Sigmoid colon (tissue), 7 donors: ENCODE results near the gene ADGRV1. TPM values are rescaled to one million over a fixed set of nuclear protein-coding genes. Genes with fewer than 3 reads are reported as not detected.

ENCODE experiments used
- DNase-seq: peaks from one replicate; pipeline ENCODE4 v3.0.0-alpha.2; 2019
- H3K27ac ChIP-seq, 4 donors: fragments of 200-600 bp; sonication (generic); one replicate each; pipeline ENCODE4 v1.5.1; 2016 to 2019; ENCODE audit warnings: mild to moderate bottlenecking in 1 of 4
- H3K27me3 ChIP-seq, 3 donors: fragments of 200-600 bp; sonication (generic); one replicate each; pipeline ENCODE4 v1.5.1; 2019; ENCODE audit warnings: mild to moderate bottlenecking in 1 of 3
- H3K36me3 ChIP-seq, 4 donors: fragments of 200-600 bp; sonication (generic); one replicate each; pipeline ENCODE4 v1.5.1; 2016 to 2019
- H3K4me1 ChIP-seq, 4 donors: fragments of 200-600 bp; sonication (generic); one replicate each; pipeline ENCODE4 v1.5.1; 2017 to 2019
- H3K4me3 ChIP-seq, 4 donors: fragments of 200-600 bp; sonication (generic); one replicate each; pipeline ENCODE4 v1.5.1; 2017 to 2019; ENCODE audit warnings: mild to moderate bottlenecking in 2 of 4, moderate library complexity in 1 of 4
- H3K9me3 ChIP-seq, 4 donors: fragments of 200-600 bp in 3 of 4; sonication (generic) in 3 of 4; one replicate each; pipeline versions ENCODE4 v1.5.1 to v1.6.1; 2013 to 2019
- EP300 ChIP-seq, 4 donors: sonication (generic); formaldehyde crosslinking; IDR thresholded peaks; one replicate each; pipeline ENCODE4 v1.6.1; 2017; ENCODE audit warnings: antibody characterized with exemption in 4 of 4
- POLR2A ChIP-seq, 2 donors: fragments of 450-650 bp; IDR thresholded peaks; one replicate each; pipeline ENCODE4 v1.6.1; 2016; ENCODE audit warnings: antibody characterized with exemption in 2 of 2, mild to moderate bottlenecking in 2 of 2, moderate library complexity in 2 of 2
- POLR2AphosphoS5 ChIP-seq, 4 donors: sonication (generic); formaldehyde crosslinking; IDR thresholded peaks; one replicate each; pipeline ENCODE4 v1.6.1; 2017; ENCODE audit warnings: antibody characterized with exemption in 4 of 4
- WGBS, 2 donors: extraction: QIAGEN DNeasy Blood & Tissue Kit; methylation state at CpG; one replicate each; pipeline ENCODE4 v1.1.7; 2013; 5-methylcytosine and 5-hydroxymethylcytosine counted together
- intact Hi-C: fragments of 100-400 bp; cut with DNase I; formaldehyde crosslinking; loops from one replicate; pipeline ENCODE4 v1.15.1; 2023
- polyA plus RNA-seq, 3 donors: library from polyadenylated mRNA; stranded (reverse); fragments of 200-250 nt; gene quantifications; one replicate each; pipeline ENCODE4 v1.2.3, GENCODE V29; 2013
- total RNA-seq, 4 donors: library from RNA; depleted of rRNA; stranded (reverse); fragments of >200 nt; gene quantifications; one replicate each; pipeline ENCODE4 v1.1.0, GENCODE V29; 2016
- TF ChIP-seq, protein P1 (sequence below), 4 experiments: fragments of 450-650 bp in 3 of 4; fragments of 200-600 bp in 1 of 4; IDR thresholded peaks; one replicate each; pipeline ENCODE4 v1.5.1; 2016 to 2019; ENCODE audit warnings: antibody characterized with exemption in 4 of 4, mild to moderate bottlenecking in 3 of 4, moderate library complexity in 2 of 4
- donor health status: healthy with polysubstance abuse.
- donor health status: Bipolar disorder and iron deficiency.
- donor health status: healthy.

Gene ADGRV1
- total and polyA plus RNA-seq, 7 donors, result 0.54 to 2.1 (median 0.74) TPM; not detected in 1

DNA sequence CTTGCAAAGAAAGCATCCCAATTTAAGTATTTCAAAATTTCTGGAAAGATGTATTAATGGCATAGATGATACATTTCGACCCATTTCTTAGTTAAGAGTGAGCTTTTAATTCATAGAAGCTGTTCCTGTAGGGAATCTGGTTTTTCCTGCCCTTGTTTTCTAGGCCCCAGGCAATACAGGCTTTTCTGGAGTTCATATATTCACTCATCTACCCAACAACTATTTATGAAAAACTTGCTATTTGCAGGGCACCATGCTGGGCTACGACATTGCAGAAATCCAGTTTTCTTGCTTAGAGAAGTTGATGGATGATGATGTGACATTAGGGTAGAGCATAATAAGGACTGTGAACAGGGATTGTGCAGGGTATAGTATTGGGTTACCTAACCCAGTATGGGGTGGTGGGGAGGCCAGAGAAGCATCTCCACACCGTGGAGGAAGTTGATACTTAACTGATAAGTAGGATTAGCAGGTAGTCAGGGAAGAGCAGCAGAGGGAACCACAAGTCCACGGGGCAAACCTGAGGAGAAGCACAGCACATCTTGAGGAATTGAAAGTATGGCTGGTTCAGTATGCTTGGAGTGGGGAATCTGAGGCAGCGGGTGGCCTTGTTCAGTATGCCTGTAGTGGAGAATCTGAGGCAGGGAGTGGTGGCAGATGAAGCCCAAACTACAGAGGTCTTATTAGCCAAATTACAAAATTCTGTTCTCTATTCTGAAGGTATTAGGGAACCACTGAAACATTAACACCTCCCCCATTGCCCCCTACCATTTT lies 577.1 kb downstream of the ADGRV1 start:
- no peak for TF ChIP-seq POLR2A (IDR thresholded peaks at IDR 0.05)
- TF ChIP-seq, protein P1, sequence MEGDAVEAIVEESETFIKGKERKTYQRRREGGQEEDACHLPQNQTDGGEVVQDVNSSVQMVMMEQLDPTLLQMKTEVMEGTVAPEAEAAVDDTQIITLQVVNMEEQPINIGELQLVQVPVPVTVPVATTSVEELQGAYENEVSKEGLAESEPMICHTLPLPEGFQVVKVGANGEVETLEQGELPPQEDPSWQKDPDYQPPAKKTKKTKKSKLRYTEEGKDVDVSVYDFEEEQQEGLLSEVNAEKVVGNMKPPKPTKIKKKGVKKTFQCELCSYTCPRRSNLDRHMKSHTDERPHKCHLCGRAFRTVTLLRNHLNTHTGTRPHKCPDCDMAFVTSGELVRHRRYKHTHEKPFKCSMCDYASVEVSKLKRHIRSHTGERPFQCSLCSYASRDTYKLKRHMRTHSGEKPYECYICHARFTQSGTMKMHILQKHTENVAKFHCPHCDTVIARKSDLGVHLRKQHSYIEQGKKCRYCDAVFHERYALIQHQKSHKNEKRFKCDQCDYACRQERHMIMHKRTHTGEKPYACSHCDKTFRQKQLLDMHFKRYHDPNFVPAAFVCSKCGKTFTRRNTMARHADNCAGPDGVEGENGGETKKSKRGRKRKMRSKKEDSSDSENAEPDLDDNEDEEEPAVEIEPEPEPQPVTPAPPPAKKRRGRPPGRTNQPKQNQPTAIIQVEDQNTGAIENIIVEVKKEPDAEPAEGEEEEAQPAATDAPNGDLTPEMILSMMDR (IDR thresholded peaks at IDR 0.05), result no peak
- no peak for TF ChIP-seq EP300 (IDR thresholded peaks at IDR 0.05)
- TF ChIP-seq POLR2AphosphoS5 (IDR thresholded peaks at IDR 0.05), result no peak
- H3K36me3 ChIP-seq, result no peaks in the 10 kb centered on the region
- intact Hi-C loops, result no loop called here
- H3K9me3 ChIP-seq, result no peaks in the 10 kb centered on the region
- no peaks in the 10 kb centered on the region for H3K4me1 ChIP-seq
- H3K4me3 ChIP-seq, result no peak overlapping the region
- H3K27me3 ChIP-seq, result no peaks in the 10 kb centered on the region
- H3K27ac ChIP-seq, result no peak overlapping the region
- no peak for DNase-seq
- 86 to 92% methylated on average over 5 of the region's 5 CpGs for WGBS, 2 donors

DNA sequence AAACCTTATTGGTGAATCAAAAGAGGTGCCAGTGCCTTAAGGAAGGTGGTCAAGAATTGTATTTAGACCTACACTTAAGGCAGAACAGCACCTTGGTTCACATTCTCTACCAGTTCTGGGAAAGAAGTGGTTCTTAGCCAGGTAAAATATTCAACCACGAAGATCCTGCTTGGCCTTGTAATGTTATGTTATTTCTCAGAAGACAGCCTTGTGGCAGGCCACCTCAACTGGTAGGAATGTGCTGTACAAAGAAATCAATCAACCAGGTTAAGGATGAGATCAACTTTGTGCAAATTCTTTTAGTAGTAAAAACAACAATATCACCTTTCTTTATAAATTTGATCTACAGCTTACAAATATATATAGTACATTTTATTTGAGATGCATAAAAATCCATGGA lies 577.7 kb downstream of the ADGRV1 start:
- Histone ChIP-seq H3K27ac (no peak overlapping the region), H3K9me3 (no peaks in the 10 kb centered on the region), H3K36me3 (no peaks in the 10 kb centered on the region), H3K27me3 (no peaks in the 10 kb centered on the region), H3K4me3 (no peak overlapping the region), H3K4me1 (no peaks in the 10 kb centered on the region)
- TF ChIP-seq, protein P1 (IDR thresholded peaks at IDR 0.05), result no peak
- TF ChIP-seq POLR2AphosphoS5 (IDR thresholded peaks at IDR 0.05) (no peak), POLR2A (IDR thresholded peaks at IDR 0.05) (no peak), EP300 (IDR thresholded peaks at IDR 0.05) (no peak)
- intact Hi-C loops, result no loop called here
- DNase-seq, result no peak
- 71 to 80% methylated on average over 1 of the region's 1 CpG for WGBS, 2 donors

DNA sequence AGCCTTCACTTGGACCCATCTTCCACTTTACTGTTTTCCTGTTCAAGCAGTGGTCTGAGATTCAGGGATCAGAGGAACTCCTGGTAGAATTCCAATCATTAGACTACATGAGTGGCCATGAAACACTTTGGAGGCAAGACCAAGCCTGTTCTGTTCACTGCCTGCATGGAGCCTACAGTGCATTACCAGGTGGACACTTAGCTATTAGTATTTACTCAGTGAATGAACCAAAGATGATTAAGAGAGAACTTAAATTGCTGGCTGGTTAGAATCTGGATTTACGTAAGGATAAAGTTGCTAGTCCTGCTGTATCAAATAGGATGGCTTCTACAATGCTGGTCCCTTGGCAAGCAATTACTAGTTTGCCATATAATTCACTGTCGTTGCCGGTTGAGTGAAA lies 579.0 kb downstream of the ADGRV1 start:
- Histone ChIP-seq H3K4me3 (no peak overlapping the region), H3K27ac (no peak overlapping the region), H3K36me3 (no peaks in the 10 kb centered on the region), H3K9me3 (no peaks in the 10 kb centered on the region), H3K27me3 (no peaks in the 10 kb centered on the region), H3K4me1 (peaks cover 0 to 4% (median 0%) of the 10 kb centered on the region in 4 donors)
- TF ChIP-seq EP300 (IDR thresholded peaks at IDR 0.05), result no peak
- TF ChIP-seq POLR2A (IDR thresholded peaks at IDR 0.05), result no peak
- TF ChIP-seq, protein P1 (IDR thresholded peaks at IDR 0.05), result no peak
- TF ChIP-seq POLR2AphosphoS5 (IDR thresholded peaks at IDR 0.05), result no peak
- WGBS, 2 donors, result 92 to 96% methylated on average over 3 of the region's 3 CpGs
- DNase-seq, result no peak
- intact Hi-C loops, result no loop called here

DNA sequence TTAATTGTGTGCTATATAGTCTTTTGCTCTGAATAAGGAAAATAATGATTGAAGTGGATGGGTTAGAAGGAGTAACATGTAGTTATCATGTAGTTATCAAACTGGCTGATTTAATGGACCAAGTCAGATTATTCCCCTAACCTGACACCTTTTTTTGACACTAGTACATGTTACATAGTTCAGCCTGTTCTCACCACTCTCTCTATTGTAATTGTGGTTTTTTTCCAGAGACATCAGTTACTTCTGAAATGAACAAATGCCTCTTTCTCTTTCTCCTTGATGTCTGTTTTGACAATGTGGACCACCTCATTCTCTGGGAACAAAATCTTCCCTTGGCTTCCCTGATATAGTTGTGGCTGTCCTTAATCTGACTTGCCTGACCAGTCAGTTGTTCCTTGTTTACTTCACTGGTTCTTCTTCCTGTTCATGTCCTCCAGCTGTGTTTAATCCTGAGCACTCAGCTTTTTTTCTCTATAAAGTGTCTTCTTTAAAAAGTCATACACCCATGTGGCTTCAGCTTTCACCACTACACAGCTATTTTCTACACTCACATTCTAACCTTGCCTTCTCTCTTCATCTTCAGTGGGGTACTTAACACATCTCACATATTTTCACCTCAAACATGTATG lies 581.1 kb downstream of the ADGRV1 start:
- Histone ChIP-seq H3K4me3 (no peak overlapping the region), H3K27me3 (no peaks in the 10 kb centered on the region), H3K9me3 (no peaks in the 10 kb centered on the region), H3K27ac (peak overlapping the region; percentile 24 to 44 (median 33)), H3K36me3 (no peaks in the 10 kb centered on the region), H3K4me1 (peaks cover 0 to 14% (median 5%) of the 10 kb centered on the region in 4 donors)
- TF ChIP-seq EP300 (IDR thresholded peaks at IDR 0.05) (peak in 1 of 4 donors; percentile 8), POLR2AphosphoS5 (IDR thresholded peaks at IDR 0.05) (peak in 3 of 4 donors; percentile 19 to 48 (median 41))
- TF ChIP-seq, protein P1 (IDR thresholded peaks at IDR 0.05), result no peak
- DNase-seq, result no peak
- intact Hi-C loops, result no loop called here
